CD4-positive, alpha-beta T cell treated with Interleukin-6 for 4 hours (primary cell): ENCODE results near the gene LTBR.

Experiments
- DNase-seq: peaks from one replicate; pipeline ENCODE4 v3.0.0-alpha.2; 2020; ENCODE audit warnings: mixed read lengths

Gene LTBR

DNA sequence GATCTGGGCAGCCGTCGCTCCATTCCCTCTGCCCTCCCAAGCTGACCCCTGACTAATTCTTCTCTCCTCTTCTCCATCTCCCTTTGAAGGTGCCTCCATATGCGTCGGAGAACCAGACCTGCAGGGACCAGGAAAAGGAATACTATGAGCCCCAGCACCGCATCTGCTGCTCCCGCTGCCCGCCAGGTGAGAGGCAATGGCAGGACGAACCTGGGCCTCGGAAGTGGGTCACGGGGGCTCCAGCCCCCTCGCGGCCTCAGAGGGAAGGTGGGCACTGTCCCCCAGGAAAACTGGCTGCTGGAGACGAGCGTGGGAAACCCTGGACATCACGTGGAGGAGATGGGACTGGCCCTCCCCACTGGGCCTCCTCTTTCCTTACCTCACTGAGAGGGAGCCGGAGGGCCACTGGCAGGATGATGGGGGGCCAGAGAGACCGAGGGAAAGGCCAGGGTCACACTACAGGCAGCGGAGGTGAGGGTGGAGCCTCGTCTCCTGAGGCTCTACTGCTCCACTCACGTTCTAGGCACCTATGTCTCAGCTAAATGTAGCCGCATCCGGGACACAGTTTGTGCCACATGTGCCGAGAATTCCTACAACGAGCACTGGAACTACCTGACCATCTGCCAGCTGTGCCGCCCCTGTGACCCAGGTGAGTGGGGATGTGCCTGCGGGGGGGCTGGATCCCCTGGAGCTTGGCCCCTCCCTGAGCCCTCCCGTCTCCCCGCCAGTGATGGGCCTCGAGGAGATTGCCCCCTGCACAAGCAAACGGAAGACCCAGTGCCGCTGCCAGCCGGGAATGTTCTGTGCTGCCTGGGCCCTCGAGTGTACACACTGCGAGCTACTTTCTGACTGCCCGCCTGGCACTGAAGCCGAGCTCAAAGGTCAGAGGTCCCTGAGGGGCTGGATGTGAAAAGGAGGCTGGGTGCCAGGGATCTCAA, 806 bp downstream of the LTBR start:
- DNase-seq, result no peak

DNA sequence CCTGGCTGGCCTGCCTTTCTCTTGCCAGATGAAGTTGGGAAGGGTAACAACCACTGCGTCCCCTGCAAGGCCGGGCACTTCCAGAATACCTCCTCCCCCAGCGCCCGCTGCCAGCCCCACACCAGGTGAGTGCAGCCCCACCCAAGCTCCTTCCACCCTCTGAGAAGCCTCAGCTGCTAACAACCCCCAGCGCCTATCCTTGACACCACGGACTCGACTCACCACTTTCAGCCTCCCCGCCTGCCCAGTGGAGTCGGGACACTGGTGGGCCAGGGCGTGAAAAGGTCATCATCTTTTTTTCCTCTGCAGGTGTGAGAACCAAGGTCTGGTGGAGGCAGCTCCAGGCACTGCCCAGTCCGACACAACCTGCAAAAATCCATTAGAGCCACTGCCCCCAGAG, 2.1 kb downstream of the LTBR start:
- DNase-seq, result no peak

DNA sequence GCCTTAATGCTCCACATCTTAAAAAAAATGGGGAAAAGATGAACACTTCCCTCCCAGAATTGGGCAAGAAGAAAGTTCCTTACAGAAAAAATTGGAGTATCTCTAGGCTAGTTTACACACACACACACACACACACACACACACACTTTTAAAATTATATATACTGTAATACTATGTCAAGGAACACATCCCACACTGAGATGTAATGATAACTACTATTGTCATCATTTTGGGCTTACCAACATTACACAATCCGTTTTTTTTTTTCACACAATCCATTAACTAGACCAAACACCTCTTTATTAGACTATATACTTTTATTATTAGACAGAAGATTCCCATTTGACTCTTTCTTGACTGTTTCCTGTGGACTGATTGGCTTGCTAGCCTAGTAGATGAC, 2.5 kb downstream of the LTBR start:
- DNase-seq, result no peak

- DNase-seq, result no peak
Measured at GRCh38 chr12:6387541-6387940, 3.6 kb downstream of the LTBR start.

GRCh38 chr12:6390084-6390799, 6.3 kb downstream of the LTBR start:
- no peak for DNase-seq

- DNase-seq, result no peak
Measured at GRCh38 chr12:6391013-6391412, 7.1 kb downstream of the LTBR start.

GRCh38 chr12:6392504-6392903, 8.5 kb downstream of the LTBR start:
- no peak for DNase-seq

DNA sequence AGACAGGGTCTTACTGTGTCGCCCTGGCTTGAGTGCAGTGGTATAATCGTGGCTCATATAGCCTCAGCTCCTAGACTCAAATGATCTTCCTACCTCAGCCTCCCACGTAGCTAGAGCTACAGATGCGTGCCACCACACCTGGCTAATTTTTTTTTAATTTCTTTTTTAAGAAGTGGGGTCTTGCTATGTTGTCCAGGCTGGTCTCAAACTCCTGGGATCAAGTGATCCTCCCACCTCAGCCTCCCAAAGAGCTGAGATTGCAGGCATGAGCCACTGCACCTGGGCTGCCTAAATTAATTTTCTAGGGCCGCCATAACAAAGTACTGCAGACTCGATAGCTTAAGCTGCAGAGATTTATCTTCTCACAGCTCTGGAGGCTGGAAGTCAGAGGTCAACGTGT, 9.1 kb downstream of the LTBR start:
- no peak for DNase-seq

- DNase-seq, result no peak
Measured at GRCh38 chr12:6394398-6394797, 10.4 kb downstream of the LTBR start.

DNA sequence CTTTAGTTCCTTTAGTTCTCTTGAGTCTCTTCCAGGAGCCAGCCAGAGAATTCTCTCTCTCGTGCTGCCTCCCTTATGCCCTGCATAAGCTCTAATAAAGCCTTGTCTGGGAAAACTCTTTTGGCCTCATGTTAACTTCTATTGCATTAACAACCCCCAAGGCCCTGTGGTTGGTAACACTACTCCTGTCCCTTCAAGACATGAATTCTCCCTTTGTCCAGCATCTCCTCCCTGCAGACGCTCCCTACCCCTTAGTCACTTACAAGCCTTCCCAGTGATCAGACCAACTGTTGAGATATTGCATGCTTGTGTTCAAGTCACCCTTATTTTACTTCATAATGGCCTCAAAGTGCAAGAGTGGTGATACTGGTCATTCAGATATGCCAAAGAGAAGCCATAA, 12.1 kb downstream of the LTBR start:
- DNase-seq, result no peak

- DNase-seq, result no peak
Measured at GRCh38 chr12:6399884-6400644, 16.1 kb downstream of the LTBR start.

DNA sequence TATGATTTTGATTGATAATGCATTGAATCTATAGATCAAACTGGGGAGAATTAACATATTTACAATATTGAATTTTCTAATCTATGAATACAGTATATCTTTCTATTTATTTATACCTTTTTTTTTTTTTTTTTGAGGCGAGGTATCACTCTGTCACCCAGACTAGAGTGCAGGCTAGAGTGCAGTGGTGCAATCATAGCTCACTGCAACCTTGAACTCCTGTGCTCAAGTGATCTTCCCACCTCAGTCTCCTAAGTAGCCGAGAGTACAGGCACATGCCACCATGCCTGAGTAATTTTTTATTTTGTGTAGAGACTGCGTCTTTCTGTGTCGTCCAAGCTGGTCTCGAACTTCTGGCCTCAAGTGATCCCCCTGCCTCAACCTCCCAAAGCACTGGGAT, 20.4 kb downstream of the LTBR start:
- DNase-seq, result no peak

- no peak for DNase-seq
Measured at GRCh38 chr12:6405963-6406362, 22.0 kb downstream of the LTBR start.

- no peak for DNase-seq
Measured at GRCh38 chr12:6407236-6407954, 23.4 kb downstream of the LTBR start.

DNA sequence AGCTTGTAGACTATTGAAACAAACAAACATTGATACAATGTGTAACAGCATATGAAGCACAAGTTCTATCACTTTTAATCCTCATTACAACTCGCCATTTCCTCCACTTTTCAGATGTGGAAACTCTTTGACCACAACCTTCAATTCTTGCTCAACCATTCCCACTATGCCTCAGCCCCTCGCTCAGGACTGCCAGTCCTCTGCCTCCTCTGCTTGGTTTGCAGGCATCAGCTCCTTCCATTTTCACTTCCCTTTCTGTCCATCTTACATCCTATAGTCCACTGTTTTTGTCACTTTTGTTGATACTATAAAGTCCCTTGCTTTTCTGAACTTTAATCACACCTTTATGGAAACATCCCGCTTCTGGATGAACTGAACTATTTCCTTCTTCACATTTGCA, 32.6 kb downstream of the LTBR start:
- DNase-seq, result no peak

DNA sequence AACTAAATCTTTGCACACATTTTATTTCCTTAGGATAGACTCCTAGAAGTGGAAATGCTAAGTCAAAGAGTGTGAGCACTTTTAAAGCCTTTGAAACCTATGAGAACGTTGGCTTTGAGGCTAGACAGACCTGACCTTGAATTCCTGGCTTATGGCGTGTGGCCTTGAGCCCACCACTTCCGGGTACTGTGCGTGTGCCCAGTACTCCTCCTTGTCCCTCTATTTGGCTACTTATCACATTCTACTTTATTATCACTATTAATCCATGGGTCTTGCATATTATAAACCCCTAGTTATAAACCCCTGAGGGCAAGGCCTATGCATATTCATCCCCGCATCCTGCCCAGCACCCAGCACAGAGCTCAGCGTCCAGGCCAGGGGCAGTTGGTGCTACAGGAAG, 34.8 kb downstream of the LTBR start:
- no peak for DNase-seq

DNA sequence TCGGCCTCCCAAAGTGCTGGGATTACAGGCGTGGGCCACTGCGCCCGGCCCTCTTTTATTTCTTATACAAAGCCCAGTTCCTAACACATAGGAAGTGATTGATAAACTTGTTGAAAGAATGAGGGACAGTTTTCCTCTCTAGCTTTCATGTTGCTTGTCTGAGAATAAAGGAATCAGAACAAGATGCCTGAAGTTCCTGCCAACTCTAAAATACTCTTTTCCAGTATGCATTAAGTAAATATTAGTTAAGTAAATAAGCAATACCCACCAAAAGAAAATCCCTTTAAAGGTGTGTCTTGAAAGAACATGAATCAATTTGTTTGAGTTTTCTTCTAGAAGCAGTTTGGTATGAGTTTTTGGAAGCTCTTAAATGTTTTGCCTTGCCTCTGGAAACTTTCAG, 36.4 kb downstream of the LTBR start:
- no peak for DNase-seq

GRCh38 chr12:6423267-6424007, 39.5 kb downstream of the LTBR start:
- DNase-seq, result peak; percentile 85

GRCh38 chr12:6424008-6424347, 40.0 kb downstream of the LTBR start:
- no peak for DNase-seq

GRCh38 chr12:6424866-6425265, 40.9 kb downstream of the LTBR start:
- no peak for DNase-seq

- peak; percentile 18 for DNase-seq
Measured at GRCh38 chr12:6425590-6426531, 41.9 kb downstream of the LTBR start.
